NCI-H524 (cell line): Measurements from ENCODE around the gene BGN.
A peak's percentile ranks its signal among the peaks of the same experiment; 100 is the strongest.

Experiments used
- DNase-seq, 2 experiments: peaks; one replicate each; lab custom pipeline; 2025; lab: John Stamatoyannopoulos, UW

BGN gene

DNA sequence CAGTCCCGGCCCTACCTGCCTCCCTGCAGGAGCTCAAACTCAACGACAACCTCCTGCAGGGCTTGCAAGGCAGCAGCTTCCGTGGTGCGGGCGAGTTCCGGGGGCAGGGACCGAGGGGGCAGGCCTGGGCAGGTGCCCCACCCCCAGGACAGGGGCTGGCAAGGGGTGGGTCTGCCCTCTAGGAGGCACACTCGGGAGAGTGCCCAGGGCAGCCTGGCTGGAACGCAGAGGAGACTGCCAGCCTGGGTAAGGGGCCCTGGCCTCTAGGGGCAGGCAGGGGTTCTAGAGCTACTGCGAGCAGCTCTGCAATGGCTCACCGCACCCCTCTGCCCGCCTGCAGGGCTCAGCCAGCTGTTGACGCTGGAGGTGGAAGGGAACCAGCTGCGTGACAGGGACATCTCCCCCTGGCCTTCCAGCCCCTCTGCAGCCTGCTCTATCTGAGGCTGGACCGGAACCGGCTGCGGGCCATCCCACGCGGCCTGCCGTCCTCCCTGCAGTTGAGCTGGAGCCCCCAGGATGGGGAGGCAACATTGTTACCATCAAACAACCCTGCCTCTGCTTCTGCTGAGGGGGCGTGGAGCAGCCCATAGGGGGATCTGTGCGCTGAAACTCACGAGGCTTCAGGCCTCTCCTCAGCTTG lies 12.3 kb upstream of the BGN start:
- DNase-seq = no peak

- peak in 1 of 2 experiments; percentile 59 for DNase-seq
Observed at GRCh38 chrX:153485396-153486080, 9.2 kb upstream of the BGN start.

DNA sequence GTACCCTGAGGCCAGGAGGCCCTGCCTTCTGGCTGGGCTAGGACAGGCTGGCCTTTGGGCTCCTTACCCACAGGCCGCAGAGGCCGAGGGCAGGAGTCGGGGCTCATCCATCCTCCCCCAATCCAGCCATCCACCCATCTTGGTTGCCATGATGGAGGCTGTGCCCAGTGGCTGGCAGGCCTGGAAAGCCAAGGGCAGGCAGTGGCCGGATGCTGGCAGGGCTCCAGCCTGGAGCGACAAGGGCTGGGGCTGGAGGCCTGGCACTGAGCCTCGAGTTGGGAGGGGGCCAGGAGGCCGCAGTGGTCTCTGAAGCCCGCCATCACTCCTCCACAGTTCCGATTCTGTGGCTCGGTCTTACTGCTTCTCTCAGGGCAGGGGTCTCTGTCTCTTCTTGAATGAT lies 8.6 kb upstream of the BGN start:
- no peak for DNase-seq

DNA sequence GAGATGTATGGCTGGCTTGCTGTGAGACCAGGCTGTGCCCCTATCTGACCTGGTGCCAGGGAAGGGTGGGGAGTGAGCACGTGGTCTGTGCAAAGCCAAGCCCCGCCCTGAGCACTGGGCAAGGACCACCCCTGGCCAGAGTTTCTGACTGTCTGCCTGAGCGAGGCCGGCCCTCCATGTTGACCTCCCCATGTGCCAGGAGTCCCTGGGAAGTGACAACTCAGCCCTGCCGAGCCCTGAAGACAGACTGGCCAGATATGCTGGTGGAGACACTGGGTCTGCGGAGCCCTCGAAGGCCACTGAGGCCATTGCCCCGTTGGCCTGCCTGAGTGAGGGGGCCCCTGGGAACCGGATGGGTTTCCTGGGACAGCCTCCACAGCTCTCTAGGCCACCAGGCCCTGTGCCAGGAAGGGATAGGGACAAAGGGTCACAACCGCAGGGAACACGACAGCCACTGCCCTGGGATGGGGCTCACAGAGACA lies 7.1 kb upstream of the BGN start:
- no peak for DNase-seq

DNA sequence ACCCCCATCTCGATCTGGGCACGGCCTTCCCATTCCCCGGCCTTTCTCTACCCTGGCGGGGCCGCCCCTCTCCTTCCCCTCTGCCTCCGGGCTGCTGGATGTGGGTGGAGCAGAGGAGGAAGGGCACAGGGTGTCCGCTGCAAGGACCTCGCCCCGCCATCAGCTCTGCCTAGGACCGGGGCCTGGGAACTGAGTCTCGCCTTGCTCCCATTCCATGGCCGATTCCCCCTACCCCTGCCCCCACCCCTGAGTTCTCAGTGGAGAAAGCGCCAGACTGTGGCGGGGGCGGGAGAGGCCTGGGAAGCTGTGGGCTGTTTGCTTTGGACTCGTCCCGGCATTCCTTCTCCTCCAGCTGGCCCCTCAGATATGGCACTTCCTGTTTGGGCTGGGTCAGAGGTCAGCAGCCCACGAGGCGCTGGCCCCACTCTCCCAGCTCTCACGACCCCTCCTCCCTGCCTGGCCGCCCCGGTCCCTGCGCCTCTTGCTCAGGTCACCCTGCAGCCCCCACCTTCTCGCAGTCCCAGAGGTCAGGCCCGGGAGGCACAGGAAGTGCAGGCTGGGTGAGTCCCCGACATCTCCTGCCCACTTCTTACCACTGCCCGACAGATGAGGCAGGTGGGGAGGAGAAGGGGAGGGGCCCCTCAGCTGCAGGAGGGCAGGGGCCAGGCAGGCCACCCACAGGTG lies 6.4 kb upstream of the BGN start:
- peak in 1 of 2 experiments; percentile 29 for DNase-seq

DNA sequence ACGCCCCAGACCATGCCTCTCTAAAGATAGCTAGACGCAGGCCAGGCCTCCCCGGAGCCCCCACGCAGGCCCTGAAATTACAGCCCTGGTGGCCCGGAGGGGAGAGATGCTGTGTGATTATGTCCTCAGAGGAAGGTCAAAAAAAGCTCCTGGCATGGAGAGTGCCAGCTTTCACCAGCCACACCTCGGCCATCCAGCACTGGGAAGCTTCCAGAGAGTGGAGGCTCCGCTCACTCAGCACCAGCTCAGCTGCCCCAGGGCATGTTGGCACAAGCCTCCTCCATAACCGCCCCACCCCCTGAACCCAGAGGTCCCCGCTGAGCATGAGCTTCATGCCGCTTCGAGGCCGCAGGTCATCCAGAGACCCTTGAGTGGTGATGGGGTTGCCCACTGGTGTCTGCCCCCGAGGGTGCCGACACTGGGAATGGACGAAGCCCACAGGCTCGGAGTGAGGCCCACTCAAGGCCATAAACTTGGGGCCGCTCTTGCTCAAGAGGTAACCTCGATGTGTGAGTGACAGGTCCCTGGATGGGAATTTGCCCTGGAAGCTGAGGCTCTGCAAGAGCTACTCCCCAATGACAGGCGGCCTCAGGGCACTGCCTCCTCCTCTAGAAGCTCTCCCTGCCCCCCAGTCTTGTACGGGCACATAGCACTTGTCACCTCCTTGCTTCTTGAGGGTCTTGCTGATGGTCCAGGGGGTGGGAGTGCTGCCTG lies 4.4 kb upstream of the BGN start:
- no peak for DNase-seq

GRCh38 chrX:153491351-153491914 lies 3.3 kb upstream of the BGN start:
- DNase-seq = peak in 1 of 2 experiments; percentile 47

DNA sequence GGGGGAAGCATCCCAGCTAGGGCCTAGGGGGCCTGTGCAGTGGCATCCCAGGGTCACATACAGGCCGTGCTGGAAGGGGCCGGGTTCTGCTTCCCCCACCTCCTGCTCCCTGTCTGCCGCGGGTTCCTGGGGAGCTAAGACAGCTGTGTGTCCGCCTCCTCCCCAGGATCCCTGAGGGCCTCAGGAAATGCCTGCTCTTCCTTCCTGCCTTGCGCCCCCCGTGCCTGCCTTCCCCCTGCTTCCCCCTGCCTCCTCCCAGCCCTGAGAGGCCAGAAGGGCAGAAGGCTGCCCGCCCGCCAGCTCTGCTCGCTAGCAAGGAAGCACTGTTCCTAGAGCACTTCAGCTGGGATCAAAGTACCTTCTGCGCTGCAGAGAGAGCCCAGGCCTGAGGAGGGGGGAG lies 2.9 kb upstream of the BGN start:
- DNase-seq = peak; percentile 45 to 67

- no peak for DNase-seq
Observed at GRCh38 chrX:153492543-153492942, 2.2 kb upstream of the BGN start.

DNA sequence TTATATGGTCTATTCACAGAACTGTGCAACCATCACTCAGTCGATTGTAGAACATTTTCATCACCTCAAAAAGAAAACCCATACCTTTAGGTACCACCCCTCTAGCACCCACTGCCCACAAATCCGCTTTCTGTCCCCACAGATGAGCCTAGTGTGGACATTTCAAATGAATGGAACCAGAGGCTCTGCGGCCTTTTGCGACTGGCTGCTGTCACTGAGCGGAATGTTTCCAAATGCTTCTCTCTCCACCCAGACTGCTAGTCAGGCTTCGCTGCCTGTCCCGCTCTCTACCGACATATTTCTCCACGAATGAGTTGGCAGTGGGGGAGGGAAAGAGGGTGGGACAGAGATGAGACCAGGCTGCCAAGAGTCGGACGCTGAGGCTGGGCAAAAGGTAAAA lies 1.7 kb upstream of the BGN start:
- no peak for DNase-seq

GRCh38 chrX:153494061-153494460 lies 719 bp upstream of the BGN start:
- no peak for DNase-seq

- no peak for DNase-seq
Observed at GRCh38 chrX:153495362-153495751, 577 bp downstream of the BGN start.

- no peak for DNase-seq
Observed at GRCh38 chrX:153495903-153496589, 1.3 kb downstream of the BGN start.

- no peak for DNase-seq
Observed at GRCh38 chrX:153496590-153496959, 1.8 kb downstream of the BGN start.

DNA sequence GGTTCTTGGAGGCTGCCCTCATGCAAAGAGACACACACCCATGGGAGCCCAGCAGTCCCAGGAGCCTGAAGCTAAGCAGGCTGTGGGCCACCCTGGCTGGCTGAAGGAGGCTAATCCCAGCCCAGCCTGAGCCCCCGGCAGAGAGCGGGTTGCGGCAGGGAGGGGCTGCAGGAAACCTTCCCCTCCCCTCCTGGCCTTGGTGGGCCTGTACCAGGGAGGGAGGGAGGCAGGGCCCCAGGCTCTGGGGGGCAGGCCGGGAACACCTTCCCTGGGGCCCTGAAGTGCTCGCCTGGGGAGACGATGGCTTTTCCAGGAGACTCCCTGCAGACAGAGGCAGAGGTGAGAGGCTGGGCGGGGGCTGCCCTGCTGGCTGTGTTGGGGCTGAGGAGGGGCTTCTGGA lies 3.7 kb downstream of the BGN start:
- DNase-seq = no peak

- DNase-seq = no peak
Observed at GRCh38 chrX:153499341-153499740, 4.6 kb downstream of the BGN start.

DNA sequence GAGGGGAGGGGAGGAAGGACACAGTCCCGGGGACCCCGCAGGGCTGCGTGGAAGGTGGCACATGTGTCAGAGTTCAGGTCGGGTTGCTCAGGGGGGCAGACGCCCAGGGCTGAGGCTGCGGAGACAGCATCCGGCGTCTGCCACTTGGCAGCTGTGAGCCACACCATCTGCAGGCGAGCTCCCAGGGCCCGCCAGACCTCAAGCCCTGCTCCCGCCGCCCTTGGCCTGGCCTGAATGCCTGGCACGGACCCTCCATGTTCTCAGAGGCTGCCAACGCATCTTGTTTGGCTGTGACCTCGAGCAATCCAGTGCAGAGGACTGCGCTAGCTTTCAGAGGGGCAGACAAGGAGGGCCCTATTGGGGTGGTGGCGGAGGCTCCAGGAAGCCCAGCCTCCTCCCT lies 5.1 kb downstream of the BGN start:
- peak; percentile 42 to 62 for DNase-seq

- no peak for DNase-seq
Observed at GRCh38 chrX:153500676-153501280, 6.0 kb downstream of the BGN start.

DNA sequence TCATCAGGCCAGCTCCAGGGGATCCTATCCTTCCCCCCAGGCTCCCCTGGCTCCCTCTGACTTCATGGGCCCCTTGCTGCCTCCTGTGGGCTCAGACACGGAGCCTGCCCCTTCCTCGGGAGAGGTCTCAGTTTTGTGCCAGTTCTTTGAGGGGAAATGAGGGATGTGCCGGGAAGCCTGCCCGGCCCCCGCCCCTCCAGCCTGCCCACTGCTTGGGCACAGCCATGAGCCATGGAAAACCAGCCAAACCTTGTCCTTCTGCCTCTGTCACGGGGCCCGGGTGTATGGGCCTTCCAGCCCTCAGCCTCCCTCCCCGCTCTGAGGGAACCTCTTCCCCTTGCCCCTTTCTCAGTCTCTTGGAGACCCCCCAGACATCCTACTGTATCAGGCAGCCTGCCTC lies 6.8 kb downstream of the BGN start:
- no peak for DNase-seq

GRCh38 chrX:153502131-153502530 lies 7.4 kb downstream of the BGN start:
- no peak for DNase-seq

DNA sequence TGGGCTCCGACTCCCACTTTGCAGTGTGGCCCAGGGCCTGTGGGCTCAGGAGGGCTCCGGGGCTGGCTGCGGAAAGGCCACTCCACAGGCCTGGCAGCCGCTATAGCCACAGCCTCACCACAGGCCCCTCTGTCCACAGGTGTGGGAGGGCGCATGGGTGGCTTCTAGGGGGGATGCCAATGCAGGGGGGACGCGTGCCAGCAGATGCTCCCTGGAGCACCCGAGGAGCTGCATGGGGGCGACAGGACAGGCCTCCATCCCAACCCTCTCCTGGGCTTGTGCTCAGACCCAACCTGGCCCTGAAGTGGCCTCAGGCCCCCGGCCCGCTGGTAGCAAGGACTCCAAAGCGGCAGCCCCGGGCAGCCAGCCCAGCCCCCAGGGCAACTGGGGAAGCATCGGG lies 8.0 kb downstream of the BGN start:
- DNase-seq = no peak
